Upper lobe of right lung (tissue), 1 donor: ENCODE measurements around the gene CCDC86. TPM values are rescaled to one million over a fixed set of nuclear protein-coding genes. Genes with fewer than 3 reads are reported as not detected.

ENCODE experiments used
- ATAC-seq: fragments of 200-7000 bp; cut with Tn5 transposase; one replicate; pipeline ENCODE4 v1.9.1; 2020; ENCODE audit warnings: mild to moderate bottlenecking, moderate library complexity
- DNase-seq: peaks from one replicate; pipeline ENCODE4 v3.0.0-alpha.2; 2020
- H3K27ac ChIP-seq: fragments of 200-600 bp; one replicate; pipeline ENCODE4 v1.8.0; 2022
- H3K27me3 ChIP-seq: fragments of 200-600 bp; one replicate; pipeline ENCODE4 v1.8.0; 2022; ENCODE audit warnings: mild to moderate bottlenecking
- H3K36me3 ChIP-seq: fragments of 200-600 bp; one replicate; pipeline ENCODE4 v1.8.0; 2022
- H3K4me1 ChIP-seq: fragments of 200-600 bp; one replicate; pipeline ENCODE4 v1.8.0; 2022
- H3K4me3 ChIP-seq: fragments of 200-600 bp; one replicate; pipeline ENCODE4 v1.8.0; 2022; ENCODE audit warnings: mild to moderate bottlenecking
- H3K9me3 ChIP-seq: fragments of 200-600 bp; one replicate; pipeline ENCODE4 v1.8.0; 2022
- CTCF ChIP-seq: fragments of 200-600 bp; IDR thresholded peaks from one replicate; pipeline ENCODE4 v1.8.0; 2022; ENCODE audit warnings: antibody characterized with exemption
- intact Hi-C: fragments of 100-400 bp; cut with DNase I; formaldehyde crosslinking; loops from one replicate; pipeline ENCODE4 v1.11.0; 2022
- total RNA-seq: library from RNA; stranded (reverse); fragmentation: NEBNext Ultra II Directional; extraction: Animal tissue kit (Norgen Biotek cat#: 25700); gene quantifications from one replicate; pipeline ENCODE4 v1.2.1, GENCODE V29; 2021
- donor health status: DM: no; HTN: yes; CAD: no; lungs with severe emphysema.

The CCDC86 gene
- total RNA-seq, 1 donor from 2014 or later = 16.6 TPM

- ATAC-seq = no peak
- no peak overlapping the region for H3K4me3 ChIP-seq
- no peak overlapping the region for H3K27ac ChIP-seq
- H3K9me3 ChIP-seq = no peaks in the 10 kb centered on the region
- H3K27me3 ChIP-seq = no peaks in the 10 kb centered on the region
- H3K36me3 ChIP-seq = no peaks in the 10 kb centered on the region
- intact Hi-C loops = no loop called here
- no peaks in the 10 kb centered on the region for H3K4me1 ChIP-seq
- TF ChIP-seq CTCF = no peak
- DNase-seq = no peak
Observed at GRCh38 chr11:60857378-60858232, 15.7 kb downstream of the CCDC86 start.

- ATAC-seq (no peak), DNase-seq (no peak)
- H3K36me3 ChIP-seq = no peaks in the 10 kb centered on the region
- H3K27ac ChIP-seq = no peak overlapping the region
- no peaks in the 10 kb centered on the region for H3K9me3 ChIP-seq
- intact Hi-C loops = no loop called here
- no peaks in the 10 kb centered on the region for H3K4me1 ChIP-seq
- no peak overlapping the region for H3K4me3 ChIP-seq
- no peaks in the 10 kb centered on the region for H3K27me3 ChIP-seq
- no peak for TF ChIP-seq CTCF
Observed at GRCh38 chr11:60858236-60858635, 16.3 kb downstream of the CCDC86 start.

GRCh38 chr11:60858731-60859464 is 17.0 kb downstream of the CCDC86 start:
- Histone ChIP-seq H3K4me3 (no peak overlapping the region), H3K9me3 (no peaks in the 10 kb centered on the region), H3K4me1 (no peaks in the 10 kb centered on the region), H3K27ac (no peak overlapping the region), H3K27me3 (no peaks in the 10 kb centered on the region), H3K36me3 (no peaks in the 10 kb centered on the region)
- no peak for ATAC-seq
- intact Hi-C loops = no loop called here
- no peak for DNase-seq
- TF ChIP-seq CTCF = no peak

- no peaks in the 10 kb centered on the region for H3K36me3 ChIP-seq
- H3K4me1 ChIP-seq = no peaks in the 10 kb centered on the region
- no peaks in the 10 kb centered on the region for H3K9me3 ChIP-seq
- DNase-seq (no peak), ATAC-seq (no peak)
- intact Hi-C loops = no loop called here
- TF ChIP-seq CTCF = no peak
- no peaks in the 10 kb centered on the region for H3K27me3 ChIP-seq
- no peak overlapping the region for H3K4me3 ChIP-seq
- H3K27ac ChIP-seq = no peak overlapping the region
Observed at GRCh38 chr11:60859616-60860250, 17.8 kb downstream of the CCDC86 start.

GRCh38 chr11:60860943-60861342 is 19.0 kb downstream of the CCDC86 start:
- H3K27me3 ChIP-seq = no peaks in the 10 kb centered on the region
- no peaks in the 10 kb centered on the region for H3K36me3 ChIP-seq
- DNase-seq = peak; percentile 20
- no peak for TF ChIP-seq CTCF
- no peak for ATAC-seq
- H3K4me1 ChIP-seq = no peaks in the 10 kb centered on the region
- intact Hi-C loops = no loop called here
- no peak overlapping the region for H3K4me3 ChIP-seq
- no peak overlapping the region for H3K27ac ChIP-seq
- no peaks in the 10 kb centered on the region for H3K9me3 ChIP-seq
